Astrocyte (in vitro differentiated cells and primary cell): Measurements from ENCODE around the gene PLD1. TPM values are rescaled to one million over a fixed set of nuclear protein-coding genes. Genes with fewer than 3 reads are reported as not detected.

ENCODE experiments used
- DNase-seq: peaks from one replicate; pipeline ENCODE4 v3.0.0-alpha.2; 2010; ENCODE audit warnings: low read depth
- FAIRE-seq: peaks from 2 replicates; lab custom pipeline; 2011; peaks lifted over from hg19 to GRCh38; lab: Jason Lieb, UNC
- H2AFZ ChIP-seq: 2 replicates; pipeline ENCODE4 v1.6.0; 2012; ENCODE audit warnings: low read depth, low read length, inconsistent platforms
- H3K27ac ChIP-seq: 2 replicates; pipeline ENCODE4 v1.5.1; 2011; ENCODE audit warnings: low read depth, low read length, inconsistent platforms
- H3K27me3 ChIP-seq: 2 replicates; pipeline ENCODE4 v1.6.0; 2011; ENCODE audit warnings: low read length, inconsistent platforms; ENCODE audit not compliant: insufficient read depth
- H3K36me3 ChIP-seq: 2 replicates; pipeline ENCODE4 v1.5.1; 2011; ENCODE audit warnings: low read length, inconsistent platforms; ENCODE audit not compliant: insufficient read depth
- H3K4me1 ChIP-seq: 2 replicates; pipeline ENCODE4 v1.5.1; 2011; ENCODE audit warnings: low read length, inconsistent platforms; ENCODE audit not compliant: insufficient read depth
- H3K4me2 ChIP-seq: 2 replicates; pipeline ENCODE4 v1.6.0; 2012; ENCODE audit warnings: low read length, inconsistent platforms
- H3K4me3 ChIP-seq: 2 replicates; pipeline ENCODE4 v1.5.1; 2011; ENCODE audit warnings: low read depth, mild to moderate bottlenecking, low read length, inconsistent platforms; ENCODE audit not compliant: insufficient read depth
- H3K79me2 ChIP-seq: 2 replicates; pipeline ENCODE4 v1.6.0; 2012; ENCODE audit warnings: mild to moderate bottlenecking, low read length, inconsistent platforms; ENCODE audit not compliant: insufficient read depth
- H3K9ac ChIP-seq: 2 replicates; pipeline ENCODE4 v1.6.0; 2012; ENCODE audit warnings: mild to moderate bottlenecking, low read length, inconsistent platforms
- H3K9me3 ChIP-seq: 2 replicates; pipeline ENCODE4 v1.5.1; 2012; ENCODE audit warnings: low read depth, mild to moderate bottlenecking, low read length, inconsistent platforms; ENCODE audit not compliant: insufficient read depth
- H4K20me1 ChIP-seq: 2 replicates; pipeline ENCODE4 v1.6.0; 2012; ENCODE audit warnings: low read length, inconsistent platforms; ENCODE audit not compliant: insufficient read depth
- H3K27ac Mint-ChIP-seq: one replicate; pipeline ENCODE4 v1.8.0; 2021; ENCODE audit warnings: mild to moderate bottlenecking, mixed read lengths; ENCODE audit not compliant: unreplicated experiment
- H3K27me3 Mint-ChIP-seq: one replicate; pipeline ENCODE4 v1.8.0; 2021; ENCODE audit warnings: low read depth, mixed read lengths; ENCODE audit not compliant: unreplicated experiment
- H3K36me3 Mint-ChIP-seq: one replicate; pipeline ENCODE4 v1.8.0; 2021; ENCODE audit warnings: low read depth, mixed read lengths; ENCODE audit not compliant: unreplicated experiment
- H3K4me1 Mint-ChIP-seq: one replicate; pipeline ENCODE4 v1.8.0; 2021; ENCODE audit warnings: low read depth, mixed read lengths; ENCODE audit not compliant: unreplicated experiment
- H3K4me3 Mint-ChIP-seq: one replicate; pipeline ENCODE4 v1.8.0; 2021; ENCODE audit warnings: mild to moderate bottlenecking, moderate library complexity, mixed read lengths; ENCODE audit not compliant: unreplicated experiment
- H3K9me3 Mint-ChIP-seq: one replicate; pipeline ENCODE4 v1.8.0; 2021; ENCODE audit warnings: mild to moderate bottlenecking, mixed read lengths; ENCODE audit not compliant: unreplicated experiment
- EZH2 ChIP-seq: IDR thresholded peaks from 2 replicates; pipeline ENCODE4 v1.6.1; 2012; ENCODE audit warnings: mild to moderate bottlenecking, low read length, inconsistent platforms; ENCODE audit not compliant: insufficient read depth
- total RNA-seq: library from RNA; stranded (reverse); gene quantifications from 2 replicates; pipeline ENCODE4 v1.2.1, GENCODE V29; 2021
- TF ChIP-seq, protein P1 (sequence below): IDR thresholded peaks from 2 replicates; pipeline ENCODE4 v1.5.1; 2011; ENCODE audit warnings: low read depth, mild to moderate bottlenecking, inconsistent platforms, low read length, moderate library complexity; ENCODE audit not compliant: insufficient read depth

PLD1 gene
- total RNA-seq, 1 donor from 2014 or later = 21.5 TPM

DNA sequence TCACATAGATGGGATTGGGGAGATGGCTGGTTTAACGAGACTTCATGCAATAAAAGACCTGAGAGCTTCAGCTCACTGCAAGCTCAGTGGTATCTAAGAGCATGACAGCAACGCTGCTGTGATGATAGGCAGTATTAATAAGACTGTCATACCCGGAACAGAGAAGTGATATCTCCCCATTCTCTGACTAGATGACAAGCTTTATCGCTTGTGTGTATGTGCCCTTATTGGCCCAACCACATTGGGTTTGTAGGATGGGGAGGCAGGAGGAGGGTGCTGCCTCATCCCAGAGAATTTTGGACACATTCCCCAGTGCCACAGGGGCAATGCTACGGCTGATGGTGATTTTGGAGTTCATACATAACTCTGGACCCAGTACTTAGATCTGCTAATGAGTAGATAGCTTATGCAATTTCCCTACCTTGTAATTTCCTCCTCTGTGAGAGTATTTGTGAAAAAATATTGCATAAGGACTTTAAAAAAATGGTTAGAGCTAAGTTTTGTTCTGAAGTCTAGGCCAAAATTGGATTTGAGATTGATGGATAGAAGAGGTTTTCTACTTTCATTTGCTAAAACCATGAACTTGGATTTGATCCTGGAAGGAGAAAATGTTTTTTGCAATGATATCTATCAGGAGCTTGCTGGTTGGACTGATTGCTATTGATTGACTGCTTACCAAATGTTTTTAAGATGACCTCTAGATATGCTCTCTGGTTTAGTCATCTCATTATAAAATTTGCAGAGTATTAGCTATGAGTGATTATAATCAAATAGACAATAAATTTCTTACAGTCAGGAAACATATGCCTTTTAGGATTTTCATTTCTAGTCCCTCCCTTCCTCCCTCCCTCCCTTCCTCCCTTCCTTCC, 18.9 kb upstream of the PLD1 start:
- H4K20me1 ChIP-seq = no peaks in the 10 kb centered on the region
- H2AFZ ChIP-seq = no peak overlapping the region
- Mint-ChIP-seq H3K4me3 (no peak overlapping the region), H3K27ac (no peak overlapping the region), H3K9me3 (no peaks in the 10 kb centered on the region), H3K4me1 (peaks cover 8% of the 10 kb centered on the region), H3K27me3 (peaks cover 4% of the 10 kb centered on the region), H3K36me3 (peaks cover 2% of the 10 kb centered on the region)
- H3K4me1 ChIP-seq = peaks cover 13% of the 10 kb centered on the region
- H3K4me2 ChIP-seq = no peak overlapping the region
- no peak overlapping the region for H3K27ac ChIP-seq
- no peak for DNase-seq
- no peaks in the 10 kb centered on the region for H3K27me3 ChIP-seq
- no peaks in the 10 kb centered on the region for H3K9me3 ChIP-seq
- no peak overlapping the region for H3K9ac ChIP-seq
- H3K79me2 ChIP-seq = no peaks in the 10 kb centered on the region
- no peaks in the 10 kb centered on the region for H3K36me3 ChIP-seq
- no peak for FAIRE-seq
- H3K4me3 ChIP-seq = no peak overlapping the region
- TF ChIP-seq, protein P1, sequence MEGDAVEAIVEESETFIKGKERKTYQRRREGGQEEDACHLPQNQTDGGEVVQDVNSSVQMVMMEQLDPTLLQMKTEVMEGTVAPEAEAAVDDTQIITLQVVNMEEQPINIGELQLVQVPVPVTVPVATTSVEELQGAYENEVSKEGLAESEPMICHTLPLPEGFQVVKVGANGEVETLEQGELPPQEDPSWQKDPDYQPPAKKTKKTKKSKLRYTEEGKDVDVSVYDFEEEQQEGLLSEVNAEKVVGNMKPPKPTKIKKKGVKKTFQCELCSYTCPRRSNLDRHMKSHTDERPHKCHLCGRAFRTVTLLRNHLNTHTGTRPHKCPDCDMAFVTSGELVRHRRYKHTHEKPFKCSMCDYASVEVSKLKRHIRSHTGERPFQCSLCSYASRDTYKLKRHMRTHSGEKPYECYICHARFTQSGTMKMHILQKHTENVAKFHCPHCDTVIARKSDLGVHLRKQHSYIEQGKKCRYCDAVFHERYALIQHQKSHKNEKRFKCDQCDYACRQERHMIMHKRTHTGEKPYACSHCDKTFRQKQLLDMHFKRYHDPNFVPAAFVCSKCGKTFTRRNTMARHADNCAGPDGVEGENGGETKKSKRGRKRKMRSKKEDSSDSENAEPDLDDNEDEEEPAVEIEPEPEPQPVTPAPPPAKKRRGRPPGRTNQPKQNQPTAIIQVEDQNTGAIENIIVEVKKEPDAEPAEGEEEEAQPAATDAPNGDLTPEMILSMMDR = no peak
- TF ChIP-seq EZH2 = no peak

DNA sequence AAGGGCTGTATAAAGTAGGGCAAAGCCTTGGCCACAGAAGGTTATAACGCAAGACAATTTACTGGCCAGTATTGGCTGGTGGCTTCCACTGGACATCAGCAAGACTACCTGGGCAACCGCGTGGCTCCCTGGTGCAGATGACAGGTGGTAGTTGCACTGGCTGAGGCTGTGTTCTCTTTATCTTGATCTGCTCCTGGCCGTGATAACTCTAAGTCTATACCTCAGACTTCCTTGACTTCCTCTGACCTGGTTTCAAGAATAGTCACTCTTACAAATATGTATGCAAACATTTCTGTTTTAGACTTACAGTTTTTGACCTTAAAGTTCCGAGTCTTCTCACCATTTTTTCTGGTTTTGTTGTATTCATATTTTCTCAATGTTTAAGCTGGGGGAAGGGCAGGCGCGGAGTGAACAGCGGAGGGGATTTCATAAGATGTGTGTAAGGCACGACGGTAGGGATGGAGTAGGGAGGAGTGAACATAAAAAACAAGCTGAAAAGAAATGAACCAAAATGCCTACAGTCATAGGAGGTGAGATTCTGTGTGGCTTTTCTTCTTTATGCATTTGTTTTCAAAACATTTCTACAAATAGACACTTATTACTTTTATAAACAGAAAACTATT, 17.7 kb upstream of the PLD1 start:
- no peak for DNase-seq
- no peak for FAIRE-seq
- Histone ChIP-seq H3K9me3 (no peaks in the 10 kb centered on the region), H3K27ac (no peak overlapping the region), H3K4me3 (no peak overlapping the region), H3K36me3 (no peaks in the 10 kb centered on the region), H3K27me3 (no peaks in the 10 kb centered on the region), H3K79me2 (no peaks in the 10 kb centered on the region), H3K4me2 (no peak overlapping the region), H4K20me1 (no peaks in the 10 kb centered on the region), H2AFZ (no peak overlapping the region), H3K9ac (no peak overlapping the region), H3K4me1 (peaks cover 11% of the 10 kb centered on the region)
- Mint-ChIP-seq H3K36me3 (peaks cover 2% of the 10 kb centered on the region), H3K4me3 (no peak overlapping the region), H3K9me3 (no peaks in the 10 kb centered on the region), H3K27ac (no peak overlapping the region), H3K4me1 (peaks cover 8% of the 10 kb centered on the region), H3K27me3 (peaks cover 4% of the 10 kb centered on the region)
- TF ChIP-seq, protein P1 = no peak
- TF ChIP-seq EZH2 = no peak
